Measurements from ENCODE around the gene NCOR1. TPM values are rescaled to one million over a fixed set of nuclear protein-coding genes. Genes with fewer than 3 reads are reported as not detected.

NCOR1 gene
- polyA plus RNA-seq, 1 experiment, result 109 TPM

DNA sequence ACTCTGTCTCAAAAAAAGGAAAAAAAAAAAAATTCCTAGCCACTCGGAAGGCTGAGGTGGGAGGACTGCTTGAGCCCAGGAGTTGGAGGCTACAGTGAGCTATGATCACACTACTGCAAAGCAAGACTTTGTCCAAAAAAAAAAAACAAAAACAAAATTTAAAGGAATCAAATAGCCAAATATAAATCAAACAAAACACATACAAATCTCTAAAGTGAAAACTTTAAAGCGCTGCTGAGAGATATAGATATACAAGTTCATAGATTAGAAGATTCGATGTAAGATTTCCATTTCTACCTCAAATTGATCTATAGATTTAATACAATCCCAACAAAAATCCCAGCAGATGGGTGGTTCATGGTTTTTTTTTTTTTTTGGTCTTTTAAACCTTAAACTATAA, 132.1 kb downstream of the NCOR1 start:
- no peaks in the 10 kb centered on the region for H3K27me3 ChIP-seq (ENCODE audit: control insufficient read depth, insufficient read depth, low read length)
- DNase-seq (ENCODE audit: low read depth), result no peak
- TF ChIP-seq, protein P1, sequence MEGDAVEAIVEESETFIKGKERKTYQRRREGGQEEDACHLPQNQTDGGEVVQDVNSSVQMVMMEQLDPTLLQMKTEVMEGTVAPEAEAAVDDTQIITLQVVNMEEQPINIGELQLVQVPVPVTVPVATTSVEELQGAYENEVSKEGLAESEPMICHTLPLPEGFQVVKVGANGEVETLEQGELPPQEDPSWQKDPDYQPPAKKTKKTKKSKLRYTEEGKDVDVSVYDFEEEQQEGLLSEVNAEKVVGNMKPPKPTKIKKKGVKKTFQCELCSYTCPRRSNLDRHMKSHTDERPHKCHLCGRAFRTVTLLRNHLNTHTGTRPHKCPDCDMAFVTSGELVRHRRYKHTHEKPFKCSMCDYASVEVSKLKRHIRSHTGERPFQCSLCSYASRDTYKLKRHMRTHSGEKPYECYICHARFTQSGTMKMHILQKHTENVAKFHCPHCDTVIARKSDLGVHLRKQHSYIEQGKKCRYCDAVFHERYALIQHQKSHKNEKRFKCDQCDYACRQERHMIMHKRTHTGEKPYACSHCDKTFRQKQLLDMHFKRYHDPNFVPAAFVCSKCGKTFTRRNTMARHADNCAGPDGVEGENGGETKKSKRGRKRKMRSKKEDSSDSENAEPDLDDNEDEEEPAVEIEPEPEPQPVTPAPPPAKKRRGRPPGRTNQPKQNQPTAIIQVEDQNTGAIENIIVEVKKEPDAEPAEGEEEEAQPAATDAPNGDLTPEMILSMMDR (IDR thresholded peaks at IDR 0.05; ENCODE audit: insufficient read depth, low read depth, low read length), result no peak
- POLR2A ChIA-PET, result no interaction called here
- CTCF ChIA-PET, result interaction anchor here (1.5 kb wide), 1 partner anchor 9 kb away, joined by 3 read pairs; no protein-coding TSS in a partner anchor
- no peak overlapping the region for H3K4me3 ChIP-seq (ENCODE audit: low read depth, low read length)
- peaks cover 6% of the 10 kb centered on the region for H3K36me3 ChIP-seq (ENCODE audit: control insufficient read depth, insufficient read depth, low read length)

DNA sequence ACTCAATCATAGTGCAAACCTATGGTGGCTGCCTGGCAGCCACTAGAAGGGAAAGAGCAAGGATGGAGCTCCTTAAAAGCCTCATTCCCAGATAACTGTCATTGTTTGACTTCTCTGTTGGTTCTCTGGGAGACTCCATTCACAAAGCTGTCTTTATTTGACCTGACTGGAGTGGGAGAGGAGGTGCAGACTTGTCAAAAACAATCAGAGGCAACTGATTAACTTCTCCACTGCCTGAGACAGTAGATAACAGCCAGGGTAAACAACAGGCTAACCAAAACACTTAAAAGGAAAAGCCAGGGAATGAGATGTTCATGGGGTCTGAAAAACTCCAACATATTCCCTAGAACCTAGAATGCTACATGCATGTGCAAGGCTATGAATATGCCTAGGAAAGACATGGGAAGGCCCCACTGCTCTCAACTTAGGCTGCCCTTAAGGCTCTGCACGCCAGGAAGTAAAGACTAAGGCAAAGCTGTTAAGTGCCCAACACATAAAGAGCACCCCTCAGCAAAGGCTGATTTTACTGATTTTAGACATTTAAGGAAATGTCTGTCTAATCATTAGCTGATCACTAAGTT, 133.7 kb downstream of the NCOR1 start:
- POLR2A ChIA-PET, result no interaction called here
- Histone ChIP-seq H3K36me3 (ENCODE audit: control insufficient read depth, insufficient read depth, low read length) (peaks cover 8% of the 10 kb centered on the region), H3K27me3 (ENCODE audit: control insufficient read depth, insufficient read depth, low read length) (no peaks in the 10 kb centered on the region), H3K4me3 (ENCODE audit: low read depth, low read length) (no peak overlapping the region)
- CTCF ChIA-PET, result no interaction called here
- TF ChIP-seq, protein P1 (IDR thresholded peaks at IDR 0.05; ENCODE audit: insufficient read depth, low read depth, low read length), result no peak
- DNase-seq (ENCODE audit: low read depth), result no peak

DNA sequence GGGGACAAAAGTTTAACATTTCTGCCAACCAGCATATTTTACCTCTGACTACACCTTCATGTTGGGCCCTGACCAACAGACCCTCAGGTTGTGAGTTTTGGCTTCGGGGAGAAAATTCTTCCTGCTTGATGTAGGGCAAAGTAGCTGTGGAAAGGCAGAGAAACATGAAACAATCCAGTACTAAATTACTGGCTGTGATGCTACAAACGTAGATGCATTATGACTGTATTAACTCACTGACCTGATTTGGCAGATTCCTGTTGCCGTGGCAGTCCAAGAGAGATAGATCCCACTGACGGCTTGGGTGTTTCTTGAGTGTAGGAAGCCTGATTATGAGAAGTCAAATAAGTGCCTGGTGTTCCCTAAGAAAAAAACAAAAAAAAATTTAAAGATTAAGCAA, 135.0 kb downstream of the NCOR1 start:
- CTCF ChIA-PET, result interaction anchor here (1.6 to 1.7 kb wide), 2 partner anchors 11 to 17 kb away, joined by 5 to 6 read pairs; no protein-coding TSS in a partner anchor
- peaks cover 8% of the 10 kb centered on the region for H3K36me3 ChIP-seq (ENCODE audit: control insufficient read depth, insufficient read depth, low read length)

DNA sequence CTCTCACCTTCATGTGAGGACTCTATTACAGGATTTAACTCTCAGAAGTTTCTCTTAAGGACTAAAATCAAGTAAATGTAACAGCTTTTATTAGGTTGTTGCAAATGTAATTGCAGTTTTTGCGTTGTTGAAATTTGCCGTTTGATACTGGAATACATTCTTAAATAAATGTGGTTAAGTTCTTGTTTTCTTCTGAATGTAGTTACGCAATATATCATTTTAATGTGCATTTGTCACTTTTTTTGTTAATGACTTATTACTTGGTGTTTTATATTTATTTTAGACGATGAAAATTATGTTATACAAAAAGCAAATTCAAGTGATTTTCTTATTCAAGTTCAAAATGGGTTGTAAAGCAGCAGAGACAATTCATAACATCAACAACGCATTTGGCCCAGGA, 139.4 kb downstream of the NCOR1 start:
- Histone ChIP-seq H3K36me3 (ENCODE audit: control insufficient read depth, insufficient read depth, low read length) (peaks cover 6% of the 10 kb centered on the region), H3K27me3 (ENCODE audit: control insufficient read depth, insufficient read depth, low read length) (no peaks in the 10 kb centered on the region), H3K4me3 (ENCODE audit: low read depth, low read length) (no peak overlapping the region)
- DNase-seq (ENCODE audit: low read depth), result no peak
- ChIA-PET CTCF (no interaction called here), POLR2A (no interaction called here)
- TF ChIP-seq, protein P1 (IDR thresholded peaks at IDR 0.05; ENCODE audit: insufficient read depth, low read depth, low read length), result no peak

More for the DNA sequence above, 135.0 kb downstream of the NCOR1 start:
- DNase-seq (ENCODE audit: low read depth), result no peak
- H3K4me3 ChIP-seq (ENCODE audit: low read depth, low read length), result no peak overlapping the region
- TF ChIP-seq, protein P1 (IDR thresholded peaks at IDR 0.05; ENCODE audit: insufficient read depth, low read depth, low read length), result no peak
- H3K27me3 ChIP-seq (ENCODE audit: control insufficient read depth, insufficient read depth, low read length), result no peaks in the 10 kb centered on the region
- POLR2A ChIA-PET, result no interaction called here

DNA sequence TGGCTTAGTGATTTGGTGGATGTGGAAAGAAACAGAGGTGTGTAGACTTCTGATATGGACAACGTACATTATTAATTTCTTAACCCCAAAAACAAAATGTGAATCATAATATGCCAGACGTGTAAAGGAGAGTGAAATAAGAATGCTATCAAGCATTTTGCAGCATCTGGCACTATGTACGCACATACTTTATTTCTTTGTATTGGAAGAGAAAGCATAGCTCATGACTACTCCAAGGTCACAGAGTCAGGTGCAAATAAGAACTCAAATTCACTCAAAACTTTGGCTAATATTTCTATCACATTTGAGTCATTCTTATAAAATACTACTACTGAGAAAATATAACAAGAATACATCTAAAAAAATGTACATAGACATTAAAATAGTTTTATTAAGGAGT, 140.9 kb downstream of the NCOR1 start:
- peaks cover 9% of the 10 kb centered on the region for H3K36me3 ChIP-seq (ENCODE audit: control insufficient read depth, insufficient read depth, low read length)

More for the DNA sequence above, 140.9 kb downstream of the NCOR1 start:
- Histone ChIP-seq H3K27me3 (ENCODE audit: control insufficient read depth, insufficient read depth, low read length) (no peaks in the 10 kb centered on the region), H3K4me3 (ENCODE audit: low read depth, low read length) (no peak overlapping the region)
- TF ChIP-seq, protein P1 (IDR thresholded peaks at IDR 0.05; ENCODE audit: insufficient read depth, low read depth, low read length), result no peak
- POLR2A ChIA-PET, result no interaction called here
- no peak for DNase-seq (ENCODE audit: low read depth)
- CTCF ChIA-PET, result no interaction called here

Data from BJ (cell line).